EH (cell line): ENCODE data around the gene DERA.
"Not testable (repeated sequence)": the region's sequence is repeated elsewhere in the genome, so short reads cannot be mapped to it uniquely, and the experiment has no call there.

Source experiments
- DNase-seq: peaks from one replicate; pipeline ENCODE4 v3.0.0-alpha.2; 2015; ENCODE audit warnings: low read depth

DERA gene

GRCh38 chr12:15904378-15904920, 6.7 kb upstream of the DERA start:
- no peak for DNase-seq

GRCh38 chr12:15910468-15910863, 666 bp upstream of the DERA start:
- no peak for DNase-seq

GRCh38 chr12:15911931-15912330, 799 bp downstream of the DERA start:
- not testable (repeated sequence) for DNase-seq

GRCh38 chr12:15914131-15914530, 3.0 kb downstream of the DERA start:
- not testable (repeated sequence) for DNase-seq

GRCh38 chr12:15918066-15918465, 6.9 kb downstream of the DERA start:
- no peak for DNase-seq

- no peak for DNase-seq
These were observed 8.3 kb downstream of the DERA start for GRCh38 chr12:15919418-15919817.

GRCh38 chr12:15924956-15925355, 13.8 kb downstream of the DERA start:
- no peak for DNase-seq

GRCh38 chr12:15928346-15928745, 17.2 kb downstream of the DERA start:
- peak; percentile 93 for DNase-seq

- DNase-seq: no peak
These were observed 17.9 kb downstream of the DERA start for GRCh38 chr12:15928870-15929571.

GRCh38 chr12:15931590-15932053, 20.5 kb downstream of the DERA start:
- no peak for DNase-seq

- DNase-seq: no peak
These were observed 21.2 kb downstream of the DERA start for GRCh38 chr12:15932327-15932726.

GRCh38 chr12:15932971-15933370, 21.8 kb downstream of the DERA start:
- no peak for DNase-seq

GRCh38 chr12:15933751-15934150, 22.6 kb downstream of the DERA start:
- DNase-seq: peak; percentile 50

- DNase-seq: no peak
These were observed 25.6 kb downstream of the DERA start for GRCh38 chr12:15936751-15937150.

GRCh38 chr12:15937902-15938301, 26.8 kb downstream of the DERA start:
- DNase-seq: no peak

- DNase-seq: no peak
These were observed 28.0 kb downstream of the DERA start for GRCh38 chr12:15939111-15939510.

- DNase-seq: no peak
These were observed 31.3 kb downstream of the DERA start for GRCh38 chr12:15942475-15942874.

GRCh38 chr12:15943519-15943918, 32.4 kb downstream of the DERA start:
- not testable (repeated sequence) for DNase-seq

GRCh38 chr12:15948461-15948860, 37.3 kb downstream of the DERA start:
- not testable (repeated sequence) for DNase-seq

GRCh38 chr12:15955281-15955680, 44.1 kb downstream of the DERA start:
- no peak for DNase-seq

GRCh38 chr12:15956010-15956409, 44.9 kb downstream of the DERA start:
- DNase-seq: no peak

- DNase-seq: no peak
These were observed 45.5 kb downstream of the DERA start for GRCh38 chr12:15956413-15957185.

GRCh38 chr12:15962760-15963159, 51.6 kb downstream of the DERA start:
- DNase-seq: peak; percentile 14
